A673 (cell line): Measurements from ENCODE around the gene SLC25A34. TPM values are rescaled to one million over a fixed set of nuclear protein-coding genes. Genes with fewer than 3 reads are reported as not detected.

Source experiments
- BruUV-seq: library from RNA; stranded (reverse); fragments of 400-500 nt; replicated peaks from 2 replicates; lab custom pipeline; 2021; lab: Mats Ljungman, UMichigan
- CTCF ChIA-PET: fragments of 300-600 bp; sonication (Branson Sonifier 250); formaldehyde crosslinking; loops from one replicate; lab custom pipeline; 2022; ENCODE audit warnings: antibody characterized with exemption; lab: Charles Lee
- POLR2A ChIA-PET: fragments of 300-600 bp; sonication (Branson Sonifier 250); formaldehyde crosslinking; loops from one replicate; lab custom pipeline; 2022; ENCODE audit warnings: antibody characterized with exemption; ENCODE audit not compliant: low non-redundant PET; lab: Charles Lee
- DNase-seq: peaks from one replicate; pipeline ENCODE4 v3.0.0-alpha.2; 2015; ENCODE audit warnings: low spot score
- H3K27ac ChIP-seq: fragments of 200-600 bp; sonication (generic); 2 replicates; pipeline ENCODE4 v1.5.1; 2016; ENCODE audit warnings: mixed run types, low read depth, mild to moderate bottlenecking, mixed read lengths, antibody characterized with exemption, low read length; ENCODE audit not compliant: poor library complexity, severe bottlenecking
- H3K27me3 ChIP-seq: fragments of 200-600 bp; sonication (generic); replicated peaks from 2 replicates; pipeline ENCODE4 v1.6.1; 2017; ENCODE audit warnings: mixed run types, low read depth, mild to moderate bottlenecking, mixed read lengths, antibody characterized with exemption, low read length; ENCODE audit not compliant: insufficient read depth, poor library complexity
- H3K36me3 ChIP-seq: fragments of 200-600 bp; sonication (generic); 2 replicates; pipeline ENCODE4 v1.6.1; 2016; ENCODE audit warnings: mixed run types, mild to moderate bottlenecking, mixed read lengths, antibody characterized with exemption, low read length; ENCODE audit not compliant: insufficient read depth, poor library complexity, severe bottlenecking
- H3K4me1 ChIP-seq: fragments of 200-600 bp; sonication (generic); 2 replicates; pipeline ENCODE4 v1.6.1; 2017; ENCODE audit warnings: mixed run types, mild to moderate bottlenecking, mixed read lengths, antibody characterized with exemption, low read length; ENCODE audit not compliant: insufficient read depth, poor library complexity, severe bottlenecking
- H3K4me3 ChIP-seq: fragments of 200-600 bp; sonication (generic); 2 replicates; pipeline ENCODE4 v1.5.1; 2016; ENCODE audit warnings: low read depth, mixed run types, mild to moderate bottlenecking, mixed read lengths, low read length; ENCODE audit not compliant: poor library complexity, severe bottlenecking
- H3K9me3 ChIP-seq: fragments of 200-600 bp; sonication (generic); 2 replicates; pipeline ENCODE4 v1.6.1; 2016; ENCODE audit warnings: mixed run types, low read depth, mild to moderate bottlenecking, mixed read lengths, antibody characterized with exemption, low read length; ENCODE audit not compliant: poor library complexity, severe bottlenecking
- EZH2 ChIP-seq: fragments of 200-600 bp; sonication (generic); IDR thresholded peaks from 2 replicates; pipeline ENCODE4 v1.6.1; 2017; ENCODE audit warnings: borderline replicate concordance, low read depth, mild to moderate bottlenecking, mixed read lengths, antibody characterized with exemption, low read length; ENCODE audit not compliant: poor library complexity, severe bottlenecking
- intact Hi-C: fragments of 100-400 bp; cut with micrococcal nuclease; formaldehyde crosslinking; loops from one replicate; pipeline ENCODE4 v1.10.0; 2022; ENCODE audit not compliant: unreplicated experiment
- total RNA-seq: library from RNA; stranded (reverse); gene quantifications from 2 replicates; pipeline ENCODE4 v1.2.3, GENCODE V29; 2021
- TF ChIP-seq, protein P1 (sequence below): fragments of 300-800, 200-600 bp; sonication (generic); conservative IDR thresholded peaks from 2 replicates; pipeline ENCODE4 v1.5.1; 2017; ENCODE audit warnings: low read depth, mild to moderate bottlenecking, antibody characterized with exemption, low read length, moderate library complexity, mixed read lengths

The SLC25A34 gene
- total RNA-seq, 1 experiment from 2014 or later, result 3.2 TPM

DNA sequence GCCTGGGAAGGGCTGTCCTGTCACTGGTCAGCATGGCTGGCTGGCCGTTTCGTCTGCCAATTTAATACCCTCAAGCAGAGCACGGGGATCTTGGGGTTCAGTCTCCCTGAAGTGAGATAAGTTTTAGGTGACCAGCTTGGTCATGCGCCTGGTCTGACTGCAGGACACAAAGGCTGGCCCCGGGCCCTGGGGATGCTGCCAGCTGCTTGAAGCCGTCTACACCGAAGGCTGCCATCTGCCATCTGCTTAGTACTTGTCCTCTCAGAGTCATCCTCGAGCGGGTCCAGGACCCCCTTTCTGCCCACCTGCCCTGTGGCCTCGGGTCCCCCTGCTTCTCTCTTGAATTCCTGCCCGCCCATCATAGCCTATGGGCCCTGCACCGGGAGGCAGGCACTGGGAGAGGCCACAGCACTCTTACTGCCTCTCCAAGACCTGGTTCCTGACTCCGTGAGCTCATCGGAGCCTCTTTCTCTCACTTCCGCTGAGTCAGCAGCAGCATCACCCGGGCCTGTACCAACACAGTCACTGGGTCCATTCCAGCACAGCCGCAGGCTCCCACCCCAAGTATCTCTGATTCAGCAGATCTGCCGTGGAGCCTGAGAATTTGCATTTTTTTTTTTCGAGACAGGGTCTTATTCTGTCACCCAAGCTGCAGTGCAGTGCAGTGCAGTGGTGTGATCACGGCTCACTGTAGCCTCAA, 29.6 kb downstream of the SLC25A34 start:
- intact Hi-C loops, result no loop called here
- Histone ChIP-seq H3K4me1 (peaks cover 10% of the 10 kb centered on the region), H3K4me3 (no peak overlapping the region), H3K9me3 (no peaks in the 10 kb centered on the region), H3K27me3 (no peaks in the 10 kb centered on the region), H3K36me3 (peaks cover 15% of the 10 kb centered on the region), H3K27ac (no peak overlapping the region)
- CTCF ChIA-PET, result no interaction called here
- POLR2A ChIA-PET, result no interaction called here
- no TSS peak for BruUV-seq
- TF ChIP-seq, protein P1, sequence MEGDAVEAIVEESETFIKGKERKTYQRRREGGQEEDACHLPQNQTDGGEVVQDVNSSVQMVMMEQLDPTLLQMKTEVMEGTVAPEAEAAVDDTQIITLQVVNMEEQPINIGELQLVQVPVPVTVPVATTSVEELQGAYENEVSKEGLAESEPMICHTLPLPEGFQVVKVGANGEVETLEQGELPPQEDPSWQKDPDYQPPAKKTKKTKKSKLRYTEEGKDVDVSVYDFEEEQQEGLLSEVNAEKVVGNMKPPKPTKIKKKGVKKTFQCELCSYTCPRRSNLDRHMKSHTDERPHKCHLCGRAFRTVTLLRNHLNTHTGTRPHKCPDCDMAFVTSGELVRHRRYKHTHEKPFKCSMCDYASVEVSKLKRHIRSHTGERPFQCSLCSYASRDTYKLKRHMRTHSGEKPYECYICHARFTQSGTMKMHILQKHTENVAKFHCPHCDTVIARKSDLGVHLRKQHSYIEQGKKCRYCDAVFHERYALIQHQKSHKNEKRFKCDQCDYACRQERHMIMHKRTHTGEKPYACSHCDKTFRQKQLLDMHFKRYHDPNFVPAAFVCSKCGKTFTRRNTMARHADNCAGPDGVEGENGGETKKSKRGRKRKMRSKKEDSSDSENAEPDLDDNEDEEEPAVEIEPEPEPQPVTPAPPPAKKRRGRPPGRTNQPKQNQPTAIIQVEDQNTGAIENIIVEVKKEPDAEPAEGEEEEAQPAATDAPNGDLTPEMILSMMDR, result no peak
- no peak for TF ChIP-seq EZH2
- DNase-seq, result no peak

DNA sequence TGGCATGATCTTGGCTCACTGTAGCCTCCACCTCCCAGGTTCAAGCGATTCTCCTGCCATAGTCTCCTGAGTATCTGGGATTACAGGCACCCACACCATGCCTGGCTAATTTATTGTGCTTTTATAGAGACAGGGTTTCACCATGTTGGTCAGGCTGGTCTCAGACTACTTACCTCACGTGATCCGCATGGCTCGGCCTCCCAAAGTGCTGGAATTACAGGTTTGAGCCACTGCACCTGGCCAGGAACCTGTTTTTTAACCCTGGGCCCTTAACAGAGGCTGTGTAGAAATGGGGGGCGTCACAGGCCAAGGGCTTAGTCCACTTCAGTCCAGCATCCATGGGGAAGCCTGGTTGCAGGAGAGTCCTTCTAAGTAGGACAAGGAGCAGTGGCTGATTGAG, 31.9 kb downstream of the SLC25A34 start:
- Histone ChIP-seq H3K27ac (no peak overlapping the region), H3K9me3 (no peaks in the 10 kb centered on the region), H3K27me3 (no peaks in the 10 kb centered on the region), H3K4me3 (no peak overlapping the region), H3K4me1 (no peaks in the 10 kb centered on the region), H3K36me3 (peaks cover 23% of the 10 kb centered on the region)
- TF ChIP-seq, protein P1, result no peak
- no peak for TF ChIP-seq EZH2
- ChIA-PET POLR2A (no interaction called here), CTCF (interaction anchor here (0.5 kb wide), 1 partner anchor 15 kb away, joined by 6 read pairs; no protein-coding TSS in a partner anchor)
- no peak for DNase-seq
- intact Hi-C loops, result no loop called here
- BruUV-seq, result no TSS peak

DNA sequence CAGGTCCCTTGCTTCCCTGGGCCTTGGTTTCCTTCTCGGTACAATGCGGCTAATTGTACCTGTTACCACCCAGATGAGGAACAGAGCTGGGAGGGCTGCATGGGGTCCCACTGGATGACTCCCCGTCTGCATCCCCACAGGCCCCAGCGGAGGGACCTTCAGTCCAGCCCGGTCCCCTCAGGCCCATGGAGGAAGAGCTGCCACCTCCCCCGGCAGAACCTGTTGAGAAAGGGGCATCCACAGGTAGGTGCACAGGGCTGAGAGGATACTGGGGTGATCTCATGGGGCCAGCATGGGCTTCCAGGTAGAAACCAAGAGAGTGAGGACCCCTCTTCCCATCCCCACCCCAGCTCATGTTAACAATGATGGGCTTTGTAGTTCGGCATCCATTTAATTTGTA, 32.3 kb downstream of the SLC25A34 start:
- Histone ChIP-seq H3K27me3 (no peaks in the 10 kb centered on the region), H3K9me3 (no peaks in the 10 kb centered on the region), H3K4me3 (no peak overlapping the region), H3K27ac (no peak overlapping the region), H3K4me1 (no peaks in the 10 kb centered on the region), H3K36me3 (peaks cover 23% of the 10 kb centered on the region)
- no peak for DNase-seq
- no TSS peak for BruUV-seq
- POLR2A ChIA-PET, result no interaction called here
- TF ChIP-seq, protein P1, result no peak
- no peak for TF ChIP-seq EZH2
- intact Hi-C loops, result no loop called here
- CTCF ChIA-PET, result no interaction called here
